SK-N-SH (cell line): ENCODE data around the gene KISS1R. TPM values are rescaled to one million over a fixed set of nuclear protein-coding genes. Genes with fewer than 3 reads are reported as not detected.
"Not testable (repeated sequence)": the region's sequence is repeated elsewhere in the genome, so short reads cannot be mapped to it uniquely, and the experiment has no call there.

ENCODE experiments used
- CTCF ChIA-PET: fragments of 300-600, 350-600 bp; formaldehyde crosslinking; extraction: SDS; loops from one replicate; lab custom pipeline; 2021; lab: Yijun Ruan, JAX
- POLR2A ChIA-PET: fragments of 350-600 bp; sonication (Branson Sonifier 250); formaldehyde crosslinking; extraction: SDS; loops from one replicate; lab custom pipeline; 2020; ENCODE audit warnings: antibody characterized with exemption, inconsistent platforms; lab: Yijun Ruan, JAX
- DNase-seq: peaks from one replicate; pipeline ENCODE4 v3.0.0; 2012
- H2AFZ ChIP-seq: fragments of 200-600 bp; sonication (generic); 2 replicates; pipeline ENCODE4 v1.8.1; 2016; ENCODE audit warnings: antibody characterized with exemption, mild to moderate bottlenecking, low read depth
- H3F3A ChIP-seq: fragments of 200-600 bp; sonication (generic); replicated peaks from 2 replicates; pipeline ENCODE3; 2016; ENCODE audit warnings: antibody characterized with exemption, mild to moderate bottlenecking; ENCODE audit not compliant: insufficient read depth
- H3K27ac ChIP-seq, 2 experiments: fragments of 200-500 bp in 1 of 2; fragments of 200-600 bp in 1 of 2; sonication (Bioruptor generic) in 1 of 2; sonication (generic), shearing (Covaris generic) in 1 of 2; 2 replicates each; pipeline versions ENCODE4 v1.5.1 to v1.6.1; 2014 to 2016; ENCODE audit warnings: low read depth in 2 of 2, inconsistent platforms in 1 of 2, low read length in 1 of 2, mild to moderate bottlenecking in 1 of 2, mixed read lengths in 1 of 2
- H3K27me3 ChIP-seq: fragments of 200-600 bp; sonication (generic), shearing (Covaris generic); 2 replicates; pipeline ENCODE4 v1.6.1; 2016; ENCODE audit warnings: mixed run types; ENCODE audit not compliant: insufficient read depth
- H3K36me3 ChIP-seq, 2 experiments: fragments of 200-500 bp in 1 of 2; fragments of 200-600 bp in 1 of 2; sonication (Bioruptor generic) in 1 of 2; sonication (generic) in 1 of 2; replicated peaks in 1 of 2; 2 replicates each; pipeline versions ENCODE3 to v1.5.1; 2014 to 2016; ENCODE audit warnings: low read length in 1 of 2, mild to moderate bottlenecking in 1 of 2; ENCODE audit not compliant: insufficient read depth in 2 of 2, control insufficient read depth in 1 of 2
- H3K4me1 ChIP-seq, 2 experiments: fragments of 200-500 bp in 1 of 2; fragments of 200-600 bp in 1 of 2; sonication (Bioruptor generic) in 1 of 2; sonication (generic), shearing (Covaris generic) in 1 of 2; 2 replicates each; pipeline versions ENCODE4 v1.5.1 to v1.6.1; 2014 to 2016; ENCODE audit warnings: low read depth in 1 of 2, low read length in 1 of 2, mixed run types in 1 of 2; ENCODE audit not compliant: insufficient read depth in 2 of 2, control insufficient read depth in 1 of 2
- H3K4me2 ChIP-seq: fragments of 200-600 bp; sonication (generic), shearing (Covaris generic); 2 replicates; pipeline ENCODE4 v1.6.1; 2017; ENCODE audit warnings: mixed run types
- H3K4me3 ChIP-seq, 2 experiments: fragments of 200-500 bp in 1 of 2; fragments of 200-600 bp in 1 of 2; sonication (Bioruptor generic) in 1 of 2; sonication (generic), shearing (Covaris generic) in 1 of 2; 2 replicates each; pipeline versions ENCODE4 v1.5.1 to v1.8.1; 2014 to 2016; ENCODE audit warnings: low read depth in 2 of 2, inconsistent platforms in 1 of 2, low read length in 1 of 2, mild to moderate bottlenecking in 1 of 2, mixed read lengths in 1 of 2, moderate library complexity in 1 of 2
- H3K79me2 ChIP-seq: fragments of 200-600 bp; sonication (generic); 2 replicates; pipeline ENCODE4 v1.8.1; 2017; ENCODE audit warnings: mild to moderate bottlenecking; ENCODE audit not compliant: insufficient read depth
- H3K9ac ChIP-seq: fragments of 200-600 bp; sonication (generic); 2 replicates; pipeline ENCODE4 v1.6.1; 2017; ENCODE audit warnings: mixed run types
- H3K9me2 ChIP-seq: fragments of 200-600 bp; sonication (generic); 2 replicates; pipeline ENCODE4 v1.6.1; 2017; ENCODE audit warnings: mixed run types
- H3K9me3 ChIP-seq: fragments of 200-600 bp; sonication (generic); 2 replicates; pipeline ENCODE4 v1.6.1; 2017; ENCODE audit warnings: mixed run types, mild to moderate bottlenecking, moderate library complexity
- H4K20me1 ChIP-seq: fragments of 200-600 bp; sonication (generic); 2 replicates; pipeline ENCODE4 v1.6.1; 2017; ENCODE audit warnings: mild to moderate bottlenecking, mixed run types; ENCODE audit not compliant: insufficient read depth
- EP300 ChIP-seq, 2 experiments: IDR thresholded peaks; 2 replicates each; pipeline versions ENCODE4 v1.4.0 to v1.6.1; 2012; ENCODE audit warnings: borderline replicate concordance in 1 of 2, low read depth in 1 of 2, low read length in 1 of 2
- EZH2phosphoT487 ChIP-seq: fragments of 200-600 bp; sonication (generic); IDR thresholded peaks from 2 replicates; pipeline ENCODE4 v1.6.1; 2017; ENCODE audit warnings: low read depth, mixed run types, mild to moderate bottlenecking, antibody characterized with exemption, moderate library complexity, borderline replicate concordance
- FOSL2 ChIP-seq: IDR thresholded peaks from 2 replicates; pipeline ENCODE4 v1.4.0; 2012; ENCODE audit warnings: low read depth, mild to moderate bottlenecking, moderate library complexity, borderline replicate concordance
- FOXJ3 ChIP-seq: sonication (generic); formaldehyde crosslinking; IDR thresholded peaks from 2 replicates; pipeline ENCODE4 v1.5.1; 2020; ENCODE audit warnings: mild to moderate bottlenecking, missing genetic modification reagents
- FOXM1 ChIP-seq: IDR thresholded peaks from 2 replicates; pipeline ENCODE4 v1.4.0; 2012; ENCODE audit warnings: low read depth, mild to moderate bottlenecking
- GATA2 ChIP-seq: sonication (generic); formaldehyde crosslinking; IDR thresholded peaks from 2 replicates; pipeline ENCODE4 v1.5.0; 2020; ENCODE audit warnings: mild to moderate bottlenecking, missing genetic modification reagents
- MEF2A ChIP-seq: IDR thresholded peaks from 2 replicates; pipeline ENCODE4 v1.4.0; 2012; ENCODE audit warnings: low read depth, borderline replicate concordance
- MXI1 ChIP-seq: IDR thresholded peaks from 2 replicates; pipeline ENCODE4 v1.6.1; 2012; ENCODE audit warnings: mild to moderate bottlenecking, low read depth, low read length, improper control_type of control experiment
- NRF1 ChIP-seq: IDR thresholded peaks from 2 replicates; pipeline ENCODE4 v1.6.1; 2012; ENCODE audit warnings: low read depth, mild to moderate bottlenecking, low read length
- RAD21 ChIP-seq: IDR thresholded peaks from 2 replicates; pipeline ENCODE4 v1.6.1; 2012; ENCODE audit warnings: mild to moderate bottlenecking, low read length
- RFX5 ChIP-seq: IDR thresholded peaks from 2 replicates; pipeline ENCODE4 v1.6.1; 2012; ENCODE audit warnings: mild to moderate bottlenecking, improper control_type of control experiment, low read length
- RXRA ChIP-seq: IDR thresholded peaks from 2 replicates; pipeline ENCODE4 v1.4.0; 2012; ENCODE audit warnings: low read depth, mild to moderate bottlenecking, borderline replicate concordance
- SIN3A ChIP-seq: IDR thresholded peaks from 2 replicates; pipeline ENCODE4 v1.6.1; 2012; ENCODE audit warnings: low read depth, mild to moderate bottlenecking, low read length, moderate library complexity, borderline replicate concordance
- TAF1 ChIP-seq: IDR thresholded peaks from 2 replicates; pipeline ENCODE4 v1.6.1; 2012; ENCODE audit warnings: low read depth, mild to moderate bottlenecking, low read length, moderate library complexity, borderline replicate concordance
- TCF12 ChIP-seq: IDR thresholded peaks from 2 replicates; pipeline ENCODE4 v1.4.0; 2012
- USF2 ChIP-seq: fragments of 150-350 bp; IDR thresholded peaks from 2 replicates; pipeline ENCODE4 v1.6.1; 2017; ENCODE audit warnings: antibody characterized with exemption, low read length, low read depth, borderline replicate concordance
- YY1 ChIP-seq: IDR thresholded peaks from 2 replicates; pipeline ENCODE4 v1.4.0; 2012; ENCODE audit warnings: low read depth, mild to moderate bottlenecking
- WGBS: methylation state at CpG from one replicate; pipeline ENCODE4 v1.1.6; 2017; ENCODE audit warnings: low lambda C conversion rate; 5-methylcytosine and 5-hydroxymethylcytosine counted together
- polyA plus RNA-seq, 3 experiments: library from polyadenylated mRNA; depleted of rRNA; stranded (reverse); fragments of >200 nt; gene quantifications; 2 replicates each; pipeline ENCODE4 v1.2.3, GENCODE V29; 2012
- TF ChIP-seq, protein P1 (sequence below): IDR thresholded peaks from 2 replicates; pipeline ENCODE4; 2012
- TF ChIP-seq, protein P2 (sequence below): IDR thresholded peaks from 2 replicates; pipeline ENCODE4 v1.6.1; 2012; ENCODE audit warnings: mild to moderate bottlenecking, low read depth, low read length, moderate library complexity
- TF ChIP-seq, protein P3 (sequence below): IDR thresholded peaks from 2 replicates; pipeline ENCODE4 v1.4.0; 2012; ENCODE audit warnings: low read depth, borderline replicate concordance

KISS1R gene
- polyA plus RNA-seq, 1 of the 3 experiments (the other 2 are of a cell fraction) = not detected

DNA sequence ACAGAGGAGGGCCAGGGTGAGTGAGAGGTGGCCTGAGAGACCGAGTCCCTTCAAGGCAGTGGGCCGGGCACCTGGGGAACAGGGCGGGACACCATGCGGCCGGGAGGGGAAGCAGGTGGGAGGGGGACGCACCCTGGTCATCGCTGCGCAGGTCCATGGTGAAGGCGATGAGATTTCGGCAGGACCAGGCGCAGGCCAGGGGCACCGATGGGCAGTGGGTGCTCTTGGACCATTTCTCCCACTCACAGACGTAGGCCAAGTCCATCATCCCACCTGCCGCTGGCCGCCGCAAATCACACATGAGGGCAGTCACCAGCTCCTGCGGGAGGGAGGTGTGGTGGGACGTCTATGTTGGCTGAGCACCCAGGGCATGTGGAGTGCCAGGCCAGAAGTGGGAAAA lies 26.3 kb upstream of the KISS1R start:
- TF ChIP-seq, protein P1, sequence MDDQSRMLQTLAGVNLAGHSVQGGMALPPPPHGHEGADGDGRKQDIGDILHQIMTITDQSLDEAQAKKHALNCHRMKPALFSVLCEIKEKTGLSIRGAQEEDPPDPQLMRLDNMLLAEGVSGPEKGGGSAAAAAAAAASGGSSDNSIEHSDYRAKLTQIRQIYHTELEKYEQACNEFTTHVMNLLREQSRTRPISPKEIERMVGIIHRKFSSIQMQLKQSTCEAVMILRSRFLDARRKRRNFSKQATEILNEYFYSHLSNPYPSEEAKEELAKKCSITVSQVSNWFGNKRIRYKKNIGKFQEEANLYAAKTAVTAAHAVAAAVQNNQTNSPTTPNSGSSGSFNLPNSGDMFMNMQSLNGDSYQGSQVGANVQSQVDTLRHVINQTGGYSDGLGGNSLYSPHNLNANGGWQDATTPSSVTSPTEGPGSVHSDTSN = no peak
- no peak for TF ChIP-seq USF2
- TF ChIP-seq FOSL2 = no peak
- TF ChIP-seq FOXJ3 (CRISPR knock-in tag) = no peak
- TF ChIP-seq GATA2 = no peak
- TF ChIP-seq, protein P2, sequence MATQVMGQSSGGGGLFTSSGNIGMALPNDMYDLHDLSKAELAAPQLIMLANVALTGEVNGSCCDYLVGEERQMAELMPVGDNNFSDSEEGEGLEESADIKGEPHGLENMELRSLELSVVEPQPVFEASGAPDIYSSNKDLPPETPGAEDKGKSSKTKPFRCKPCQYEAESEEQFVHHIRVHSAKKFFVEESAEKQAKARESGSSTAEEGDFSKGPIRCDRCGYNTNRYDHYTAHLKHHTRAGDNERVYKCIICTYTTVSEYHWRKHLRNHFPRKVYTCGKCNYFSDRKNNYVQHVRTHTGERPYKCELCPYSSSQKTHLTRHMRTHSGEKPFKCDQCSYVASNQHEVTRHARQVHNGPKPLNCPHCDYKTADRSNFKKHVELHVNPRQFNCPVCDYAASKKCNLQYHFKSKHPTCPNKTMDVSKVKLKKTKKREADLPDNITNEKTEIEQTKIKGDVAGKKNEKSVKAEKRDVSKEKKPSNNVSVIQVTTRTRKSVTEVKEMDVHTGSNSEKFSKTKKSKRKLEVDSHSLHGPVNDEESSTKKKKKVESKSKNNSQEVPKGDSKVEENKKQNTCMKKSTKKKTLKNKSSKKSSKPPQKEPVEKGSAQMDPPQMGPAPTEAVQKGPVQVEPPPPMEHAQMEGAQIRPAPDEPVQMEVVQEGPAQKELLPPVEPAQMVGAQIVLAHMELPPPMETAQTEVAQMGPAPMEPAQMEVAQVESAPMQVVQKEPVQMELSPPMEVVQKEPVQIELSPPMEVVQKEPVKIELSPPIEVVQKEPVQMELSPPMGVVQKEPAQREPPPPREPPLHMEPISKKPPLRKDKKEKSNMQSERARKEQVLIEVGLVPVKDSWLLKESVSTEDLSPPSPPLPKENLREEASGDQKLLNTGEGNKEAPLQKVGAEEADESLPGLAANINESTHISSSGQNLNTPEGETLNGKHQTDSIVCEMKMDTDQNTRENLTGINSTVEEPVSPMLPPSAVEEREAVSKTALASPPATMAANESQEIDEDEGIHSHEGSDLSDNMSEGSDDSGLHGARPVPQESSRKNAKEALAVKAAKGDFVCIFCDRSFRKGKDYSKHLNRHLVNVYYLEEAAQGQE = no peak
- TF ChIP-seq TAF1 = no peak
- no peak for TF ChIP-seq NRF1
- no peak for TF ChIP-seq SIN3A
- TF ChIP-seq YY1 = no peak
- no peak for TF ChIP-seq EZH2phosphoT487
- TF ChIP-seq RXRA = no peak
- TF ChIP-seq FOXM1 = no peak
- TF ChIP-seq, protein P3, sequence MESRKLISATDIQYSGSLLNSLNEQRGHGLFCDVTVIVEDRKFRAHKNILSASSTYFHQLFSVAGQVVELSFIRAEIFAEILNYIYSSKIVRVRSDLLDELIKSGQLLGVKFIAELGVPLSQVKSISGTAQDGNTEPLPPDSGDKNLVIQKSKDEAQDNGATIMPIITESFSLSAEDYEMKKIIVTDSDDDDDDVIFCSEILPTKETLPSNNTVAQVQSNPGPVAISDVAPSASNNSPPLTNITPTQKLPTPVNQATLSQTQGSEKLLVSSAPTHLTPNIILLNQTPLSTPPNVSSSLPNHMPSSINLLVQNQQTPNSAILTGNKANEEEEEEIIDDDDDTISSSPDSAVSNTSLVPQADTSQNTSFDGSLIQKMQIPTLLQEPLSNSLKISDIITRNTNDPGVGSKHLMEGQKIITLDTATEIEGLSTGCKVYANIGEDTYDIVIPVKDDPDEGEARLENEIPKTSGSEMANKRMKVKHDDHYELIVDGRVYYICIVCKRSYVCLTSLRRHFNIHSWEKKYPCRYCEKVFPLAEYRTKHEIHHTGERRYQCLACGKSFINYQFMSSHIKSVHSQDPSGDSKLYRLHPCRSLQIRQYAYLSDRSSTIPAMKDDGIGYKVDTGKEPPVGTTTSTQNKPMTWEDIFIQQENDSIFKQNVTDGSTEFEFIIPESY = no peak
- TF ChIP-seq RAD21 = no peak
- TF ChIP-seq RFX5 = no peak
- no peak for TF ChIP-seq TCF12
- TF ChIP-seq EP300 (IDR thresholded peaks at IDR 0.05; ENCODE audit: borderline replicate concordance in 1 of 2, low read depth in 1 of 2, low read length in 1 of 2) = no peak
- TF ChIP-seq MXI1 = no peak
- no peak for TF ChIP-seq MEF2A
- H4K20me1 ChIP-seq = no peaks in the 10 kb centered on the region
- H3F3A ChIP-seq = peaks cover 18% of the 10 kb centered on the region
- H3K4me1 ChIP-seq = peaks cover 0 to 15% of the 10 kb centered on the region in 2 experiments; a peak in 1 of 4 replicates
- no peak for DNase-seq
- H3K9ac ChIP-seq = no peak overlapping the region
- no peak overlapping the region for H3K27ac ChIP-seq
- no peak overlapping the region for H2AFZ ChIP-seq
- no peak overlapping the region for H3K4me3 ChIP-seq
- peaks cover 4 to 26% of the 10 kb centered on the region in 2 experiments for H3K36me3 ChIP-seq
- H3K9me2 ChIP-seq = no peaks in the 10 kb centered on the region
- no peak overlapping the region for H3K4me2 ChIP-seq
- ChIA-PET POLR2A (no interaction called here), CTCF (no interaction called here)
- peaks cover 14% of the 10 kb centered on the region for H3K79me2 ChIP-seq
- H3K9me3 ChIP-seq = no peaks in the 10 kb centered on the region
- whole genome bisulfite sequencing = 91% methylated on average over 17 of the region's 18 CpGs
- H3K27me3 ChIP-seq = no peaks in the 10 kb centered on the region

- 94% methylated on average over 47 of the region's 50 CpGs for WGBS
- H3K27ac ChIP-seq = not testable (repeated sequence)
Measured at GRCh38 chr19:891421-892200, 25.5 kb upstream of the KISS1R start.

More at GRCh38 chr19:891421-892200, 25.5 kb upstream of the KISS1R start:
- Histone ChIP-seq H3K36me3 (peaks cover 4 to 20% of the 10 kb centered on the region in 2 experiments), H3K4me3 (peak overlapping the region; percentile 81 to 87), H3K4me2 (peak overlapping the region; percentile 88), H3K9ac (peak overlapping the region; percentile 95; the same call in 1 of the 2 replicates), H3K79me2 (peaks cover 14% of the 10 kb centered on the region), H3F3A (peaks cover 18% of the 10 kb centered on the region)
- DNase-seq, H3K9me3 ChIP-seq, H3K4me1 ChIP-seq, H2AFZ ChIP-seq, H3K27me3 ChIP-seq, H3K9me2 ChIP-seq, H4K20me1 ChIP-seq, POLR2A ChIA-PET: not testable (repeated sequence)
- CTCF ChIA-PET = interaction anchor here (0.7 kb wide), 1 partner anchor 28 kb away, joined by 4 read pairs; no protein-coding TSS in a partner anchor
